ENCODE results near the gene SP140L.

DNA sequence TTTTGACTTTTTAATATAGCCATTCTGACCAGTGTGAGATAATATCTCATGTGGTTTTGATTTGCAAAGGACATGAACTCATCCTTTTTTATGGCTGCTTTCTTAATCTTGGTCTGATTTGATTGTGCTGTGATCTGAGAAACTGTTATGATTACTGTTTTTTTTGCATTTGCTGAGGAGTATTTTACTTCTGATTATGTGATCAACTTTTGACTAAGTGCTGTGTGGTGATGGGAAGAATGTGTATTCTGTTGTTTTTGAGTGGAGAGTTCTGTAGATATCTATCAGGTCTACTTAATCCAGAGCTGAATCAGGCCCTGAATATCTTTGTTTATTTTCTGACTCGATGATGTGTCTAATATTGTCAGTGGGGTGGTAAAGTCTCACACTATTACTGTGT, 16.8 kb downstream of the SP140L start:
- TF ChIP-seq, protein P1, sequence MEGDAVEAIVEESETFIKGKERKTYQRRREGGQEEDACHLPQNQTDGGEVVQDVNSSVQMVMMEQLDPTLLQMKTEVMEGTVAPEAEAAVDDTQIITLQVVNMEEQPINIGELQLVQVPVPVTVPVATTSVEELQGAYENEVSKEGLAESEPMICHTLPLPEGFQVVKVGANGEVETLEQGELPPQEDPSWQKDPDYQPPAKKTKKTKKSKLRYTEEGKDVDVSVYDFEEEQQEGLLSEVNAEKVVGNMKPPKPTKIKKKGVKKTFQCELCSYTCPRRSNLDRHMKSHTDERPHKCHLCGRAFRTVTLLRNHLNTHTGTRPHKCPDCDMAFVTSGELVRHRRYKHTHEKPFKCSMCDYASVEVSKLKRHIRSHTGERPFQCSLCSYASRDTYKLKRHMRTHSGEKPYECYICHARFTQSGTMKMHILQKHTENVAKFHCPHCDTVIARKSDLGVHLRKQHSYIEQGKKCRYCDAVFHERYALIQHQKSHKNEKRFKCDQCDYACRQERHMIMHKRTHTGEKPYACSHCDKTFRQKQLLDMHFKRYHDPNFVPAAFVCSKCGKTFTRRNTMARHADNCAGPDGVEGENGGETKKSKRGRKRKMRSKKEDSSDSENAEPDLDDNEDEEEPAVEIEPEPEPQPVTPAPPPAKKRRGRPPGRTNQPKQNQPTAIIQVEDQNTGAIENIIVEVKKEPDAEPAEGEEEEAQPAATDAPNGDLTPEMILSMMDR (IDR thresholded peaks at IDR 0.05), result no peak
- TF ChIP-seq POLR2A (IDR thresholded peaks at IDR 0.05), result no peak
